ENCODE data around the gene TSFM. TPM values are rescaled to one million over a fixed set of nuclear protein-coding genes. Genes with fewer than 3 reads are reported as not detected.

Gene TSFM
- total RNA-seq (15.9 TPM), polyA plus RNA-seq (36.3 TPM)

GRCh38 chr12:57782608-57783465 lies at the start of gene TSFM:
Gene TSFM, plus strand, starts transcription at chr12:57782787. Its CDS starts 15 bp downstream, at chr12:57782802.
- H3K36me3 ChIP-seq (ENCODE audit: insufficient read depth) = peaks cover 5% of the 10 kb centered on the region
- peak within 1 kb of the TSS; percentile 72 for H3K4me3 ChIP-seq (ENCODE audit: low read depth, low read length)
- under 1% methylated on average over 45 of the region's 45 CpGs for WGBS
- peak within 1 kb of the TSS; percentile 54 for H3K27ac ChIP-seq (ENCODE audit: low read depth)
- peak; percentile 89 for DNase-seq (ENCODE audit: extremely low spot score)
- no peaks in the 10 kb centered on the region for H3K4me1 ChIP-seq (ENCODE audit: insufficient read depth)

GRCh38 chr12:57733928-57734327 lies 48.7 kb upstream of the TSFM start:
- no peaks in the 10 kb centered on the region for H3K4me1 ChIP-seq (ENCODE audit: insufficient read depth)
- no peak overlapping the region for H3K27ac ChIP-seq (ENCODE audit: low read depth)
- no peak for DNase-seq (ENCODE audit: extremely low spot score)
- 78% methylated on average over 6 of the region's 6 CpGs for WGBS
- no peak overlapping the region for H3K4me3 ChIP-seq (ENCODE audit: low read depth, low read length)
- H3K36me3 ChIP-seq (ENCODE audit: insufficient read depth) = no peaks in the 10 kb centered on the region

GRCh38 chr12:57734591-57734990 lies 48.0 kb upstream of the TSFM start:
- Histone ChIP-seq H3K36me3 (ENCODE audit: insufficient read depth) (no peaks in the 10 kb centered on the region), H3K4me1 (ENCODE audit: insufficient read depth) (no peaks in the 10 kb centered on the region), H3K27ac (ENCODE audit: low read depth) (no peak overlapping the region), H3K4me3 (ENCODE audit: low read depth, low read length) (no peak overlapping the region)
- 75% methylated on average over 4 of the region's 4 CpGs for WGBS
- DNase-seq (ENCODE audit: extremely low spot score) = no peak

- H3K4me3 ChIP-seq (ENCODE audit: low read depth, low read length) = no peak overlapping the region
- H3K27ac ChIP-seq (ENCODE audit: low read depth) = no peak overlapping the region
- WGBS = 15% methylated on average over 8 of the region's 8 CpGs
- no peaks in the 10 kb centered on the region for H3K4me1 ChIP-seq (ENCODE audit: insufficient read depth)
- DNase-seq (ENCODE audit: extremely low spot score) = no peak
- no peaks in the 10 kb centered on the region for H3K36me3 ChIP-seq (ENCODE audit: insufficient read depth)
Observed at GRCh38 chr12:57735198-57735855, 47.3 kb upstream of the TSFM start.

GRCh38 chr12:57735952-57736740 lies 46.4 kb upstream of the TSFM start:
- 13% methylated on average over 49 of the region's 49 CpGs for WGBS
- Histone ChIP-seq H3K4me1 (ENCODE audit: insufficient read depth) (no peaks in the 10 kb centered on the region), H3K36me3 (ENCODE audit: insufficient read depth) (no peaks in the 10 kb centered on the region), H3K4me3 (ENCODE audit: low read depth, low read length) (no peak overlapping the region), H3K27ac (ENCODE audit: low read depth) (no peak overlapping the region)
- no peak for DNase-seq (ENCODE audit: extremely low spot score)

- Histone ChIP-seq H3K4me3 (ENCODE audit: low read depth, low read length) (no peak overlapping the region), H3K27ac (ENCODE audit: low read depth) (no peak overlapping the region)
Observed at GRCh38 chr12:57736741-57737466, 45.7 kb upstream of the TSFM start.

GRCh38 chr12:57737467-57738460 lies 44.8 kb upstream of the TSFM start:
- Histone ChIP-seq H3K36me3 (ENCODE audit: insufficient read depth) (no peaks in the 10 kb centered on the region), H3K4me3 (ENCODE audit: low read depth, low read length) (peak overlapping the region; percentile 29), H3K27ac (ENCODE audit: low read depth) (no peak overlapping the region), H3K4me1 (ENCODE audit: insufficient read depth) (no peaks in the 10 kb centered on the region)
- DNase-seq (ENCODE audit: extremely low spot score) = no peak
- 9% methylated on average over 110 of the region's 110 CpGs for WGBS

More at GRCh38 chr12:57736741-57737466, 45.7 kb upstream of the TSFM start:
- no peak for DNase-seq (ENCODE audit: extremely low spot score)
- no peaks in the 10 kb centered on the region for H3K4me1 ChIP-seq (ENCODE audit: insufficient read depth)
- H3K36me3 ChIP-seq (ENCODE audit: insufficient read depth) = no peaks in the 10 kb centered on the region
- 16% methylated on average over 31 of the region's 31 CpGs for WGBS

GRCh38 chr12:57738661-57739237 lies 43.8 kb upstream of the TSFM start, which contains the start of gene AGAP2:
Gene AGAP2, minus strand, starts transcription at chr12:57738742. Its CDS starts 496 bp downstream, at chr12:57738246.
- WGBS = 14% methylated on average over 36 of the region's 36 CpGs
- Histone ChIP-seq H3K4me3 (ENCODE audit: low read depth, low read length) (peak within 1 kb of the TSS; percentile 29), H3K4me1 (ENCODE audit: insufficient read depth) (no peaks in the 10 kb centered on the region), H3K27ac (ENCODE audit: low read depth) (no peak within 1 kb of the TSS), H3K36me3 (ENCODE audit: insufficient read depth) (no peaks in the 10 kb centered on the region)
- DNase-seq (ENCODE audit: extremely low spot score) = no peak

GRCh38 chr12:57739387-57739786 lies 43.2 kb upstream of the TSFM start:
- 17% methylated on average over 7 of the region's 7 CpGs for WGBS
- no peak for DNase-seq (ENCODE audit: extremely low spot score)
- no peaks in the 10 kb centered on the region for H3K4me1 ChIP-seq (ENCODE audit: insufficient read depth)
- no peaks in the 10 kb centered on the region for H3K36me3 ChIP-seq (ENCODE audit: insufficient read depth)
- H3K27ac ChIP-seq (ENCODE audit: low read depth) = no peak overlapping the region
- no peak overlapping the region for H3K4me3 ChIP-seq (ENCODE audit: low read depth, low read length)

- no peak overlapping the region for H3K27ac ChIP-seq (ENCODE audit: low read depth)
- no peak overlapping the region for H3K4me3 ChIP-seq (ENCODE audit: low read depth, low read length)
- WGBS = 30% methylated on average over 10 of the region's 10 CpGs
- no peaks in the 10 kb centered on the region for H3K36me3 ChIP-seq (ENCODE audit: insufficient read depth)
- no peak for DNase-seq (ENCODE audit: extremely low spot score)
- no peaks in the 10 kb centered on the region for H3K4me1 ChIP-seq (ENCODE audit: insufficient read depth)
Observed at GRCh38 chr12:57739914-57740538, 42.6 kb upstream of the TSFM start.

GRCh38 chr12:57740656-57741412 lies 41.8 kb upstream of the TSFM start:
- 55% methylated on average over 5 of the region's 5 CpGs for WGBS

More at GRCh38 chr12:57740656-57741412, 41.8 kb upstream of the TSFM start:
- no peaks in the 10 kb centered on the region for H3K4me1 ChIP-seq (ENCODE audit: insufficient read depth)
- no peak overlapping the region for H3K27ac ChIP-seq (ENCODE audit: low read depth)
- H3K4me3 ChIP-seq (ENCODE audit: low read depth, low read length) = no peak overlapping the region
- H3K36me3 ChIP-seq (ENCODE audit: insufficient read depth) = no peaks in the 10 kb centered on the region
- no peak for DNase-seq (ENCODE audit: extremely low spot score)
